Epithelial cell of esophagus (primary cell): Measurements from ENCODE around the gene CC2D2A.
A peak's percentile ranks its signal among the peaks of the same experiment; 100 is the strongest.

ENCODE experiments used
- DNase-seq: peaks from one replicate; pipeline ENCODE4 v3.0.0; 2010; ENCODE audit warnings: low read depth
- H3K4me3 ChIP-seq: 2 replicates; pipeline ENCODE4 v1.5.1; 2011; ENCODE audit warnings: mild to moderate bottlenecking, low read length, control low read depth
- TF ChIP-seq, protein P1 (sequence below): IDR thresholded peaks from 2 replicates; pipeline ENCODE4 v1.5.1; 2011; ENCODE audit warnings: low read depth, mild to moderate bottlenecking, low read length, control low read depth, inconsistent platforms; ENCODE audit not compliant: insufficient read depth; ENCODE audit errors: missing control alignments

The CC2D2A gene

DNA sequence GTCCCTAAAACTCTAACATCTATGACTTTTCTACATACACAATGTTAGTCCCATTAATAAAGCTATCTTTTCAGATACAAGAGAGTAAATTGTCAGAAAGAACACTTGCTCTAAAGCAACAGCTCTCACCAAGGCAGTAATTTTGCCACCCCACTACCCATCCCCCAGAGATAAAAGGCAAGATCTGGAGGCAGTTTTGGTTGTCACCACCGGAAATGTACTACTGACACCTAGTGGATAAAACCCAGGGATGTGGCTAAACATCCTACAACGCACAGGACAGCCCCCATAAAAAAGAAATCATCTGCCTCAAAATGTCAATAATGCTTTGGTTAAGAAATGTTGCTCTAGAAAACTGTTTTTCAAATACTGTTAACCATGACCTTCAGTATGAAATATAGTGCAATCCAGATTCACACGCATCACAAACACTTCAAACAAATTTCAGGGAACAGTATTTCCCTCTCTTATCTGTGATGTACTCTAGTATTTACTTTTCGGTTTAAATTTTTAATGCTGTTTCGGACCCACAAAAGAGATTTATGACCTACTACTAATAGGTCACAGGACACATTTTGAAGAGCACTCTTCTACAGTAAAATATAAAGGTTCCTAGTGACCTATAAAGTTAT, 180.3 kb downstream of the CC2D2A start:
- TF ChIP-seq, protein P1, sequence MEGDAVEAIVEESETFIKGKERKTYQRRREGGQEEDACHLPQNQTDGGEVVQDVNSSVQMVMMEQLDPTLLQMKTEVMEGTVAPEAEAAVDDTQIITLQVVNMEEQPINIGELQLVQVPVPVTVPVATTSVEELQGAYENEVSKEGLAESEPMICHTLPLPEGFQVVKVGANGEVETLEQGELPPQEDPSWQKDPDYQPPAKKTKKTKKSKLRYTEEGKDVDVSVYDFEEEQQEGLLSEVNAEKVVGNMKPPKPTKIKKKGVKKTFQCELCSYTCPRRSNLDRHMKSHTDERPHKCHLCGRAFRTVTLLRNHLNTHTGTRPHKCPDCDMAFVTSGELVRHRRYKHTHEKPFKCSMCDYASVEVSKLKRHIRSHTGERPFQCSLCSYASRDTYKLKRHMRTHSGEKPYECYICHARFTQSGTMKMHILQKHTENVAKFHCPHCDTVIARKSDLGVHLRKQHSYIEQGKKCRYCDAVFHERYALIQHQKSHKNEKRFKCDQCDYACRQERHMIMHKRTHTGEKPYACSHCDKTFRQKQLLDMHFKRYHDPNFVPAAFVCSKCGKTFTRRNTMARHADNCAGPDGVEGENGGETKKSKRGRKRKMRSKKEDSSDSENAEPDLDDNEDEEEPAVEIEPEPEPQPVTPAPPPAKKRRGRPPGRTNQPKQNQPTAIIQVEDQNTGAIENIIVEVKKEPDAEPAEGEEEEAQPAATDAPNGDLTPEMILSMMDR = peak; percentile 81
- H3K4me3 ChIP-seq = no peak overlapping the region
- DNase-seq = peak; percentile 66
